Epidermal melanocyte (primary cell): ENCODE measurements around the gene SMYD3.
"Not testable (repeated sequence)": the region's sequence is repeated elsewhere in the genome, so short reads cannot be mapped to it uniquely, and the experiment has no call there.

Experiments
- DNase-seq: peaks from one replicate; pipeline ENCODE4 v3.0.0; 2011; ENCODE audit warnings: low spot score; ENCODE audit not compliant: insufficient read length

The SMYD3 gene

GRCh38 chr1:246364415-246364941 lies 142.6 kb downstream of the SMYD3 start:
- DNase-seq, result no peak

GRCh38 chr1:246357014-246357598 lies 150.0 kb downstream of the SMYD3 start:
- DNase-seq, result not testable (repeated sequence)

DNA sequence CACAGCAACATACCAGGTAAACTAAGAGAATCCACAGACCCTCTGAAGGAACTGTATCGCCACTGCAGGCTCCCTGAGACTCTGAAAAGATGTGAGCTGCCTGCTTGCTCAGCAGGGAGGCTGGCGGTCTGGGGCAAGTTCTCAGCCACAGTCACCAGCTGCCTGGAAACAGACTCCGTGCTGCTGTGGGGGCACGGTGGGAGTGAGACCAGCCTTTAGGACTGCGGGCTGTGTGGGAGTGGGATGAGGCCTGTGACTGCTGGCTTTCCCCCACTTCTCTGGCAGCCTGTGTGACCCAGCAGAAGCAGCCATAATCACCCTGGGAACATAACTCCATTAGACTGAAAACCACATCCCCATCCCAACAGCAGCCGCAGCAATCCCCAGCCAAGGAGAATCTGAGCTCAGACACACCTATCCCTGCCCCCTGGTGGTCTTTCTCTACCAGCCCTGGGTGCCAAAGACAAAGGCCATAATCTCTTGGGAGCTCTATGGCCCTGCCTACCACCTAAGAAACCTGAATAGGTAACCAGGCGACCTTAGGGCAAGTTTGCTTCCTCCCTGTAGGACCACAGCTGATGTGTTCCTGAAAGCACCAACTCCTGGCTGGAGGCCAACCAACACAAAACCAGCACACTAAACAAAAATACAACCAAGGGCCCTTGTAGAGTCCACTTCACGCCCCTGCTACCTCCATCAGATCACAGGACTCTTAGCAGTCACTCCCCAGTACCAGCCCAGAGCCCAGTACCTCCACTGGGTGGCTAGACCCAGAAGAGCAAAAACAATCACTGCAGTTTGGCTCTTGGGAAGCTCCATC lies 151.5 kb downstream of the SMYD3 start:
- no peak for DNase-seq

DNA sequence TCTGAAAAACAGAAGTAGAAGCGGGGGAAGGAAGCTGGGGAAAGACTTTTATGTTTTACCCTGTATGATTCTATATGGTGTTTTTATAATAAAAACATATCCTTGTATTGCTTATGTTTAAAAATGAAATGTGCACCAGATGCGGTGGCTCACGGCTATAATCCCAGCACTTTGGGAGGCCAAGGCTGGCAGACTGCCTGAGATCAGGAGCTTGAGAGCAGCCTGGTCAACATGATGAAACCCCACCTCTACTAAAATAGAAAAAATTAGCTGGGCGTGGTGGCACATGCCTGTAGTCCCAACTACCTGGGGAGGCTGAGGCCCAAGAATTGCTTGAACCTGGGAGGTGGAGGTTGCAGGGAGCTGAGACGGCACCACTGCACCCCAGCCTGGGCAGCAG lies 155.4 kb downstream of the SMYD3 start:
- DNase-seq, result no peak

- no peak for DNase-seq
These were observed 156.3 kb downstream of the SMYD3 start for GRCh38 chr1:246350745-246351144.

GRCh38 chr1:246343937-246344336 lies 163.1 kb downstream of the SMYD3 start:
- no peak for DNase-seq

GRCh38 chr1:246343251-246343650 lies 163.8 kb downstream of the SMYD3 start:
- no peak for DNase-seq

DNA sequence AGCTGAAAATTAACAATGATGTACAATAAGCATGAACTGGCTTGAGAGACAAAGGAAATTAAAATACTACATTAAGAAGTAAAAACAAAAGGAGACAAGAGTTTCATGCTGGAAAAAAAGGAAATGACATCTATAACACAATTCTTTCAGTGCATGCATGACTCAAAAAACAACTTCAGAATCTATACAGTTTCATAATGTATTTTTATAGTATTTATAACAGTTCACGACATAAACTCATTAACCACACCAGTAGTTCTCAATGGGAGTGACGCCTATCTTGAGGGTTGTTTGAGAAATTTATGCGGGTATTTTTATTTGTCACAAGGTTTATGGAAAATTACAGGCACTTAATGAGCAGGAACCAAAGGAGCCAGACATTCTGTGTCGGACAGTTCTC lies 168.5 kb downstream of the SMYD3 start:
- no peak for DNase-seq

- DNase-seq, result no peak
These were observed 169.0 kb downstream of the SMYD3 start for GRCh38 chr1:246338098-246338497.

DNA sequence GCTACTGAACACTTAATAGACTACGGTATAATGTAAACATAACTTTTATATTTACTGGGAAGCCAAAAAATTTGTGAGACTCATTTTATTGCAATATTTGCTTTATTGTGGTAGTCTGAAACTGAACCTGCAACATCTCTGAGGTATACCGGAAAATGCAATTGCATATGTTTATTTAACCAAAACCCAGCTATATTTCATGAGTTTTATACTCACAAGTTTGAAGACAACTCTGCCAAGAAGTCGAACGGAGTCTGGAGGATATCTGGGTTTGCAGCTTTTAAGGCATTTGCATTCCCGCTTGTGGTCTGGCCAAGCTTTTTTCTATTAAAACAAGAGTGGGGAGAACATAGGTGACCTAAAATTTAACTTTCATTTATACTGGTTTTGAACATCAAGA lies 171.9 kb downstream of the SMYD3 start:
- no peak for DNase-seq

- no peak for DNase-seq
These were observed 173.2 kb downstream of the SMYD3 start for GRCh38 chr1:246333855-246334254.

- no peak for DNase-seq
These were observed 175.0 kb downstream of the SMYD3 start for GRCh38 chr1:246332078-246332477.

GRCh38 chr1:246329900-246330299 lies 177.2 kb downstream of the SMYD3 start:
- DNase-seq, result no peak

GRCh38 chr1:246329292-246329691 lies 177.8 kb downstream of the SMYD3 start:
- not testable (repeated sequence) for DNase-seq

- DNase-seq, result no peak
These were observed 182.4 kb downstream of the SMYD3 start for GRCh38 chr1:246324711-246325110.

- not testable (repeated sequence) for DNase-seq
These were observed 183.0 kb downstream of the SMYD3 start for GRCh38 chr1:246324033-246324432.

GRCh38 chr1:246320286-246320685 lies 186.8 kb downstream of the SMYD3 start:
- no peak for DNase-seq

DNA sequence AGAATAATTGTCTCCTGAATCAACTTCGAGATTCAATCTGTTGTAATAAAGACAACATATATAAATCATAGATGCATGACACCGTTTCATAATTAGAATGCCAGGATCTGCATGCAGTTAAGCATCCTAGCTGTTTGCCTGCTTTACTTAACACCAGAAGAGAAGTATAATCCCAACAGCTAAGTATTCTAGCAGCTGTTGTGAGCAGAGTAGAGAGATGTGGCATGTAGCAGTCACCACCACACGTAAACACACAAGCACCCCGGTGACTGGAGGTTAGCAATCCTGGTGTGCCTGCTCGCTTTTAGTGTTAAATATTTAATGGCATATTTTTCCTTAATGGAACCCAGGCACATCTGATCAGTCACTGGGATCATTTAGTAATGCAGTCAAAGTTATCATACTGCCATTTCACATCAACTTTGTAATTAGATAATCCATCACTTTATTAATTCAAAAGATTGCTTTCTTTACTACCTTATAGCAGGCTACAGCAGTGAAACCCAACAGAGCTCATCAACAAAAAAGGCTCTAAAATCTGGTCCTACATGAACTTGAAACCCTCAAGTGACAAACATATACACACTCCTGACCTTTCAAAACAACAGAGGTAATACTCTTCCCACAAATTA lies 187.9 kb downstream of the SMYD3 start:
- no peak for DNase-seq

DNA sequence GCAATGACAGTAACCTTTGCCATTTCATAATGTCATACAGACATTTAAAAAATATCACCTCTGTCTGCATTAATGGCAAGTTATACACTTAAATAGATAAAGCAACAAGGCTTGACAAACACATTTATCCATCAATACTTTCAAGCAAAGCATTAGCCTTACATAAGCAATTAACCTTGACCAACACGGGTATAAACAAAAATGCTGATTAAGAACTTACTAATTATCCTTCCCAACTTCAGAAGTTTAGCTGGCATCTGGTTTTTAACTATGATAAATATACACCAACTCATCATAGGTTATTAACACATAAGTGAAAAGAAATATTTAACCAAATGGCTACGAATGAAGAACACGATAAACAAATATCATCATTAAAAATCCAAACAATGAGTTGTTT lies 188.5 kb downstream of the SMYD3 start:
- DNase-seq, result no peak

- no peak for DNase-seq
These were observed 189.1 kb downstream of the SMYD3 start for GRCh38 chr1:246318036-246318359.

- DNase-seq, result no peak
These were observed 189.6 kb downstream of the SMYD3 start for GRCh38 chr1:246317332-246318035.

- no peak for DNase-seq
These were observed 195.6 kb downstream of the SMYD3 start for GRCh38 chr1:246311461-246311860.
